ENCODE data around the gene CUL7.
A peak's percentile ranks its signal among the peaks of the same experiment; 100 is the strongest.

Gene CUL7

DNA sequence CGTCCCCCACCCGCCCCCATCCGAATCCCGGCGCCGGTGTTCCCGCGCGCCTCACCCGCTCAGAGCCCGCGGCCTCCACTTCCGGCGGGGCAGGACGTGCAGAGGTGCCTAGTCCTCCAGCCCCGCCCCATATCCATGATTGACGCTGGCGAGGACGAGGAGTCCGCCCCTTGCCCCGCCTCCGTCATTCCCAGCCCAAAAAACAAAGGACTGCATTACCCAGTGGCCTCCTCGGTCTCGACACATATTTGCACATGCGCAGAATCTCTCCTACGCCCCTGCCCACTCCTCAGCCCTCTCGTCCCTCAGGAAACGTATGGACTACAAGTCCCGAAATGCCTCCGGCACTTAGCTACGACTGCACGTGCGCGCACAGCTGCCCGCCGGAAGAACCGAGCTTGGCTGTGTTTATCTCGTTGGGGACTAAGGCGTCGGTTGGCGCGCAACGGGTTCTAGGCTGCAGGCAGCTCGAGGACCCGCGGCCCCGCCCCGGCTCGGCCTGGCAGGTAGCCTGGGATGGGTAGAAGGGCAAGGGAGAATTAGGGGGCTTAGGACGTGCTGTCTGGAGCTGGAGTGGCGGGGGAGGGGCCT is 39.7 kb downstream of the CUL7 start, which contains the start of the genes KLHDC3 and MEA1:
KLHDC3 (plus strand) TSS at position 407 of the 591 bp plus-strand sequence. CDS start 2,944 bp downstream, outside the sequence.
MEA1 (minus strand) TSS at position 104 of the 591 bp plus-strand sequence. CDS start 133 bp downstream, outside the sequence.
- DNase-seq (ENCODE audit: low read depth) = peak; percentile 100
- TF ChIP-seq POLR2A (IDR thresholded peaks at IDR 0.05; ENCODE audit: extremely low read depth, insufficient read length) (peak; percentile 49), MYC (IDR thresholded peaks at IDR 0.05; ENCODE audit: low read depth, low read length) (peak; percentile 84)
- TF ChIP-seq, protein P1, sequence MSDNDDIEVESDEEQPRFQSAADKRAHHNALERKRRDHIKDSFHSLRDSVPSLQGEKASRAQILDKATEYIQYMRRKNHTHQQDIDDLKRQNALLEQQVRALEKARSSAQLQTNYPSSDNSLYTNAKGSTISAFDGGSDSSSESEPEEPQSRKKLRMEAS (IDR thresholded peaks at IDR 0.05; ENCODE audit: low read depth, low read length) = peak; percentile 98
- TF ChIP-seq, protein P2, sequence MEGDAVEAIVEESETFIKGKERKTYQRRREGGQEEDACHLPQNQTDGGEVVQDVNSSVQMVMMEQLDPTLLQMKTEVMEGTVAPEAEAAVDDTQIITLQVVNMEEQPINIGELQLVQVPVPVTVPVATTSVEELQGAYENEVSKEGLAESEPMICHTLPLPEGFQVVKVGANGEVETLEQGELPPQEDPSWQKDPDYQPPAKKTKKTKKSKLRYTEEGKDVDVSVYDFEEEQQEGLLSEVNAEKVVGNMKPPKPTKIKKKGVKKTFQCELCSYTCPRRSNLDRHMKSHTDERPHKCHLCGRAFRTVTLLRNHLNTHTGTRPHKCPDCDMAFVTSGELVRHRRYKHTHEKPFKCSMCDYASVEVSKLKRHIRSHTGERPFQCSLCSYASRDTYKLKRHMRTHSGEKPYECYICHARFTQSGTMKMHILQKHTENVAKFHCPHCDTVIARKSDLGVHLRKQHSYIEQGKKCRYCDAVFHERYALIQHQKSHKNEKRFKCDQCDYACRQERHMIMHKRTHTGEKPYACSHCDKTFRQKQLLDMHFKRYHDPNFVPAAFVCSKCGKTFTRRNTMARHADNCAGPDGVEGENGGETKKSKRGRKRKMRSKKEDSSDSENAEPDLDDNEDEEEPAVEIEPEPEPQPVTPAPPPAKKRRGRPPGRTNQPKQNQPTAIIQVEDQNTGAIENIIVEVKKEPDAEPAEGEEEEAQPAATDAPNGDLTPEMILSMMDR (IDR thresholded peaks at IDR 0.05; ENCODE audit: low read depth, low read length) = no peak
- H3K4me3 ChIP-seq (ENCODE audit: low read depth, low read length) = peak within 1 kb of the TSS; percentile 92

DNA sequence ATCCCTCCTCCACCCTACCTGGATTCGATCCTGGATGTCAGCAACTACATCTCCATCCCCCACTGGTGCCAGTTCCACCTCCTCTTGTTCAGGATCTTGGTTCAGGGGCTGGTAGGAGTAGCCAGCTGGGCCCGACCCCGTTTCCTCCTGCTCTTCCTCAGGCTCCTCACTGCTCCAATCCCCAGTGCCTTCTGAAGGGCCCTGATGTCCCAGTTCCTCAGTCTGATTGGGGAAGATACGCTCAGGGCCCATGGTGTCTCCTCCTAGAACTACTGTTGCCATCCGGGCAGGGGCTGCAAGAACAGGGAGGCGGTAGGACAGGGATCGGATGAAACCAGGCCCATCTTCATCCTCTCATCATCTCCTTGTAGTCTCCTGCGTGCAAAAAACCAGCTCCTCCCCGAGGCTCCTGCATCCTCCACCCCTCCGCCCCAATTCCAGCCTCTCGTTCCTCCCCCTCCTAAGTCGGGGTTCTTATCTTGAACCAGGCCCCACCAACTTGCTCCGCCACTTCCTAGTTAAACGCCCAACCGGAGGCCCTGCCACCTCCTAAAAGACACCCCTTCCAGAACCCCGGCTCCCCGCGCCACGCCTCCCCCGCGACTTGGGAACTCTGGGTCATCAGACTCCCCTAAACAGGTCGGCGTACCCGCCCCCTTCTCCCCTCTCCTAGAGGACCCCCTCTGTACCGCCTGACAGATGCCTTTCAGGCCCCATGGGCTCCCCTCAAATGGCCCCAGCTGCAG is 40.4 kb downstream of the CUL7 start:
- TF ChIP-seq MYC (IDR thresholded peaks at IDR 0.05; ENCODE audit: low read depth, low read length) = peak; percentile 15; the same call in 1 of the 2 replicates
- TF ChIP-seq, protein P1 (IDR thresholded peaks at IDR 0.05; ENCODE audit: low read depth, low read length) = no peak

DNA sequence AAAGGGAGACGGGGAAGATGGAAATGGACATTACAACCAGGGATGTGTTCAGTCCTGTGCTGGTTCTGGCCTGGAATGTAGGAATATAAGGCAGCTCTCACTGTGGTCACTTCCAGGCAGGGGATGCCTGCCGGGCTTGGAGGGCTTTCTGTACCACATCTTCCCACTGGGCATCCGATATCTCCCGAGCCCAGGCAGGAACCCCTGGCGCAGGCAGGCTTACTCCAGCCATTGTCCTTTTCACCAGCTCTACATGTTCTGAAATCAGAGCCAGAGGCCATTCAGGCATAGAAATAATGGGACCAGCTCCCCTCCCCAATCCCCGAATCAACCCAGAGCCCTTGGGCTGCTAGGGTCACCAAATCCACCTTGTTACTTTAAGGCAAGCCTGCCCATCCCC is 41.3 kb downstream of the CUL7 start:
- TF ChIP-seq, protein P1 (IDR thresholded peaks at IDR 0.05; ENCODE audit: low read depth, low read length) = no peak
- TF ChIP-seq, protein P2 (IDR thresholded peaks at IDR 0.05; ENCODE audit: low read depth, low read length) = no peak
- TF ChIP-seq MYC (IDR thresholded peaks at IDR 0.05; ENCODE audit: low read depth, low read length) (no peak), POLR2A (IDR thresholded peaks at IDR 0.05; ENCODE audit: extremely low read depth, insufficient read length) (no peak)
- peak overlapping the region; percentile 79 for H3K4me3 ChIP-seq (ENCODE audit: low read depth, low read length)
- no peak for DNase-seq (ENCODE audit: low read depth)

More for the DNA sequence above, 40.4 kb downstream of the CUL7 start:
- DNase-seq (ENCODE audit: low read depth) = no peak
- H3K4me3 ChIP-seq (ENCODE audit: low read depth, low read length) = peak overlapping the region; percentile 79

DNA sequence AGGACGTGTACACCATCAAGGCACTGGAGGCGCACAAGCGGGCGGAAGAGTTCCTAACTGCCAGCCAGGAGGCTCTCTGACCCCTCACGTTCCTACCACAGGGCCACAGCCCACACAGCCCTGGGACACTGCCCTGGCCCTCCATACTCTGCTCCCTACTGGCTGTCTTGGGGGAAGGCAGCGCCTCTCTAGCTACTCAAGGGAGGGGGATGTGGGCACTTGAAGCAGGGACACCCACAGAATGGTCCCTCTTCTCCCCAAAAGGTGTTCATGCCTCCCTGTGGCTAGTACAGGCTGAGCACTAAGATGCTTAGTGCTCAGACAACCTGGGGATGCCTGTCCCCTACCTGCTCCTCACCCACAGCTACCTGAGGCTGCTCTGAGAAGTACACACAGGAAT is 42.4 kb downstream of the CUL7 start:
- TF ChIP-seq, protein P1 (IDR thresholded peaks at IDR 0.05; ENCODE audit: low read depth, low read length) = no peak
- no peak for TF ChIP-seq MYC (IDR thresholded peaks at IDR 0.05; ENCODE audit: low read depth, low read length)
- no peak for TF ChIP-seq POLR2A (IDR thresholded peaks at IDR 0.05; ENCODE audit: extremely low read depth, insufficient read length)
- TF ChIP-seq, protein P2 (IDR thresholded peaks at IDR 0.05; ENCODE audit: low read depth, low read length) = no peak
- DNase-seq (ENCODE audit: low read depth) = peak; percentile 23
- no peak overlapping the region for H3K4me3 ChIP-seq (ENCODE audit: low read depth, low read length)

DNA sequence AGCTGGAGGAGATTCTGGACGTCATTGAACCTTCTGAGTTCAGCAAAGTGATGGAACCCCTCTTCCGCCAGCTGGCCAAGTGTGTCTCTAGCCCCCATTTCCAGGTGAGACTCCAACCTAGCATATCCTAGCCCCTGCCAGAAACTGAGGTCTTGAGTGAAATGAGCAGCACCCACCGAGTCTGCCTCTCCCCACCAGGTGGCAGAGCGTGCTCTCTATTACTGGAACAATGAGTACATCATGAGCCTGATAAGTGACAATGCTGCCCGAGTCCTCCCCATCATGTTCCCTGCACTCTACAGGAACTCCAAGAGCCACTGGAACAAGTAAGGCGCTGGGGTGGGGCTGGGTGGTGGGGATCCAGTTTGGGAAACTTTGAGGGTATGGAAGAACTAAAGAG is 44.5 kb downstream of the CUL7 start:
- DNase-seq (ENCODE audit: low read depth) = peak; percentile 62
- H3K4me3 ChIP-seq (ENCODE audit: low read depth, low read length) = no peak overlapping the region
- TF ChIP-seq POLR2A (IDR thresholded peaks at IDR 0.05; ENCODE audit: extremely low read depth, insufficient read length) (no peak), MYC (IDR thresholded peaks at IDR 0.05; ENCODE audit: low read depth, low read length) (no peak)
- TF ChIP-seq, protein P1 (IDR thresholded peaks at IDR 0.05; ENCODE audit: low read depth, low read length) = no peak
- TF ChIP-seq, protein P2 (IDR thresholded peaks at IDR 0.05; ENCODE audit: low read depth, low read length) = peak; percentile 52

DNA sequence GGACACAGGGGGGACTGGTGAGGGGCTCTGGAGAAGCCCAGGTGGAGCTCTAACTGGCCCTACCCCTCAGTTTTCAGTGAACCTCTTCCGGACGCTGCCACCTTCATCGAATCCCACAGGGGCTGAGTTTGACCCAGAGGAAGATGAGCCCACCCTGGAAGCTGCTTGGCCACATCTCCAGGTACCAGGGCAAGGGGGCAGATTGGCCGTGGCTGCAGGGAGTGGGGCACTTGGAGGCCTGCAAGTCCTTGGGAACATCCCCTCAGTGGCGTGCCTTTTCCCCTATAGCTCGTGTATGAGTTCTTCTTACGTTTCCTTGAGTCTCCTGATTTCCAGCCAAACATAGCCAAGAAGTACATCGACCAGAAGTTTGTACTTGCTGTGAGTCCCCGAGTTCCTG is 46.5 kb downstream of the CUL7 start:
- H3K4me3 ChIP-seq (ENCODE audit: low read depth, low read length) = no peak overlapping the region
- no peak for DNase-seq (ENCODE audit: low read depth)
- no peak for TF ChIP-seq POLR2A (IDR thresholded peaks at IDR 0.05; ENCODE audit: extremely low read depth, insufficient read length)
- no peak for TF ChIP-seq MYC (IDR thresholded peaks at IDR 0.05; ENCODE audit: low read depth, low read length)
- TF ChIP-seq, protein P1 (IDR thresholded peaks at IDR 0.05; ENCODE audit: low read depth, low read length) = no peak
- TF ChIP-seq, protein P2 (IDR thresholded peaks at IDR 0.05; ENCODE audit: low read depth, low read length) = no peak
